UCSD-AML1 (cell line): ENCODE data around the gene KIZ.

Experiments
- DNase-seq: peaks from one replicate; lab custom pipeline; 2025; ENCODE audit not compliant: unreplicated experiment; lab: John Stamatoyannopoulos, UW

The KIZ gene

GRCh38 chr20:21258411-21258810 is 132.5 kb downstream of the KIZ start:
- DNase-seq = no peak

- DNase-seq = no peak
Observed at GRCh38 chr20:21259346-21259745, 133.5 kb downstream of the KIZ start.

GRCh38 chr20:21262812-21263211 is 136.9 kb downstream of the KIZ start:
- DNase-seq = no peak

- DNase-seq = no peak
Observed at GRCh38 chr20:21265261-21266190, 139.6 kb downstream of the KIZ start.

GRCh38 chr20:21266191-21266536 is 140.3 kb downstream of the KIZ start:
- DNase-seq = no peak

GRCh38 chr20:21269772-21270171 is 143.9 kb downstream of the KIZ start:
- DNase-seq = no peak

GRCh38 chr20:21270806-21271205 is 144.9 kb downstream of the KIZ start:
- DNase-seq = no peak

- no peak for DNase-seq
Observed at GRCh38 chr20:21272279-21272678, 146.4 kb downstream of the KIZ start.

- no peak for DNase-seq
Observed at GRCh38 chr20:21272679-21273078, 146.8 kb downstream of the KIZ start.

GRCh38 chr20:21273755-21274386 is 148.0 kb downstream of the KIZ start:
- no peak for DNase-seq

GRCh38 chr20:21278829-21279228 is 152.9 kb downstream of the KIZ start:
- no peak for DNase-seq

GRCh38 chr20:21279706-21280521 is 154.0 kb downstream of the KIZ start:
- no peak for DNase-seq

- no peak for DNase-seq
Observed at GRCh38 chr20:21280522-21281016, 154.7 kb downstream of the KIZ start.

- DNase-seq = no peak
Observed at GRCh38 chr20:21286775-21287174, 160.9 kb downstream of the KIZ start.

GRCh38 chr20:21288587-21289370 is 162.9 kb downstream of the KIZ start:
- DNase-seq = no peak

- no peak for DNase-seq
Observed at GRCh38 chr20:21289651-21290050, 163.8 kb downstream of the KIZ start.

- no peak for DNase-seq
Observed at GRCh38 chr20:21291026-21291425, 165.1 kb downstream of the KIZ start.

- no peak for DNase-seq
Observed at GRCh38 chr20:21294755-21295154, 168.9 kb downstream of the KIZ start.
